DOHH2 (cell line): ENCODE data around the gene IFNG-AS1.

Source experiments
- CTCF ChIP-seq: fragments of 200-600 bp; sonication (generic); IDR thresholded peaks from one replicate; pipeline ENCODE4 v1.5.1; 2014; ENCODE audit warnings: antibody characterized with exemption, mild to moderate bottlenecking, low read depth, low read length; ENCODE audit not compliant: poor library complexity, severe bottlenecking
- EZH2phosphoT487 ChIP-seq: fragments of 200-600 bp; sonication (generic); IDR thresholded peaks from 2 replicates; pipeline ENCODE4 v1.6.1; 2017; ENCODE audit warnings: borderline replicate concordance, mild to moderate bottlenecking, antibody characterized with exemption, low read length, moderate library complexity, mixed read lengths

- no peak for TF ChIP-seq CTCF
- no peak for TF ChIP-seq EZH2phosphoT487
Observed at GRCh38 chr12:68007033-68007432, 17.8 kb downstream of the IFNG-AS1 start.
